AG09309 (cell line): Measurements from ENCODE around the gene SCUBE1.

Source experiments
- DNase-seq: peaks from one replicate; pipeline ENCODE4 v3.0.0-alpha.2; 2010; ENCODE audit warnings: low read depth
- H3K4me3 ChIP-seq: 2 replicates; pipeline ENCODE4 v1.5.1; 2011; ENCODE audit warnings: mild to moderate bottlenecking, low read depth, low read length, moderate library complexity; ENCODE audit not compliant: control insufficient read depth
- TF ChIP-seq, protein P1 (sequence below): IDR thresholded peaks from 2 replicates; pipeline ENCODE4 v1.5.1; 2011; ENCODE audit warnings: mild to moderate bottlenecking, low read depth, low read length, inconsistent platforms; ENCODE audit not compliant: insufficient read depth, control insufficient read depth; ENCODE audit errors: missing control alignments

SCUBE1 gene

DNA sequence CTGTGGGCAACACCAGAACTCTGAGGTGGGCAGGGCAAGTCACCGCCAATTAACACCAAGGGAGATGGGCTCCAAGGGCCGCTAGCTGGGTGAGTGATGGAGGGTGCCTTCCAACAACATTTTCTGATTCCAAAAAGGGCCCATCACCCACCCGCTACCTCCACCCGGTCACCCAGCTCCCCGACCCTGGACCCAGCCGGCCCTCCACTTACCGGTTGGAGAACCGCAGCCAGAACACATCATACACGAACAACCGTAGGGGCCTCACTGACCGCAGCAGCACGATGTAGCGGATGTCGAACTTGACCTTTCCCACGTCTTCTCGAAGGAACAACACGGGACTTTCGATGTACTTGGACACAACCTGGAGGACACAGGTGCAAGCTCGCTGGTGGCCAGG is 171.0 kb downstream of the SCUBE1 start:
- no peak overlapping the region for H3K4me3 ChIP-seq
- TF ChIP-seq, protein P1, sequence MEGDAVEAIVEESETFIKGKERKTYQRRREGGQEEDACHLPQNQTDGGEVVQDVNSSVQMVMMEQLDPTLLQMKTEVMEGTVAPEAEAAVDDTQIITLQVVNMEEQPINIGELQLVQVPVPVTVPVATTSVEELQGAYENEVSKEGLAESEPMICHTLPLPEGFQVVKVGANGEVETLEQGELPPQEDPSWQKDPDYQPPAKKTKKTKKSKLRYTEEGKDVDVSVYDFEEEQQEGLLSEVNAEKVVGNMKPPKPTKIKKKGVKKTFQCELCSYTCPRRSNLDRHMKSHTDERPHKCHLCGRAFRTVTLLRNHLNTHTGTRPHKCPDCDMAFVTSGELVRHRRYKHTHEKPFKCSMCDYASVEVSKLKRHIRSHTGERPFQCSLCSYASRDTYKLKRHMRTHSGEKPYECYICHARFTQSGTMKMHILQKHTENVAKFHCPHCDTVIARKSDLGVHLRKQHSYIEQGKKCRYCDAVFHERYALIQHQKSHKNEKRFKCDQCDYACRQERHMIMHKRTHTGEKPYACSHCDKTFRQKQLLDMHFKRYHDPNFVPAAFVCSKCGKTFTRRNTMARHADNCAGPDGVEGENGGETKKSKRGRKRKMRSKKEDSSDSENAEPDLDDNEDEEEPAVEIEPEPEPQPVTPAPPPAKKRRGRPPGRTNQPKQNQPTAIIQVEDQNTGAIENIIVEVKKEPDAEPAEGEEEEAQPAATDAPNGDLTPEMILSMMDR = no peak
- DNase-seq = no peak

DNA sequence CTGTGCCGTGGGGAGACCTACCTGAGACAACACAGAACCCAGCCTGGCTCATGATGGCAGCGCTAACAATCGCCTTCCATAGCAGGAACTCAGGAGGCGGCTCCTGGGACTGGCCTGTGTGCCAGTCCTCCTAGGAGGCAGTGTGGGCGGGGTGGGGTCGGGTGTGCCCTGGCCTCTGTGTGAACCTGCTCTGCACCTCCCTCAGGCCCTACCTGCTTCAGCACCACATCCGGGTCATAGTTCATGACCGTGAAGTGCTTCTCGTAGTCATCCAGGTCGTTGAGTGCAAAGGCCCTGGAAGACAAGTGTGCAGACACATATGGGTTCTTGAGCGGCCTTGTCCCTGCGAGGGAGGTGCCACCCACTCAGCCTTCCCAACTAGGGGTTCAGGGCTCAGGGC is 171.6 kb downstream of the SCUBE1 start:
- TF ChIP-seq, protein P1 = no peak
- H3K4me3 ChIP-seq = no peak overlapping the region
- no peak for DNase-seq

DNA sequence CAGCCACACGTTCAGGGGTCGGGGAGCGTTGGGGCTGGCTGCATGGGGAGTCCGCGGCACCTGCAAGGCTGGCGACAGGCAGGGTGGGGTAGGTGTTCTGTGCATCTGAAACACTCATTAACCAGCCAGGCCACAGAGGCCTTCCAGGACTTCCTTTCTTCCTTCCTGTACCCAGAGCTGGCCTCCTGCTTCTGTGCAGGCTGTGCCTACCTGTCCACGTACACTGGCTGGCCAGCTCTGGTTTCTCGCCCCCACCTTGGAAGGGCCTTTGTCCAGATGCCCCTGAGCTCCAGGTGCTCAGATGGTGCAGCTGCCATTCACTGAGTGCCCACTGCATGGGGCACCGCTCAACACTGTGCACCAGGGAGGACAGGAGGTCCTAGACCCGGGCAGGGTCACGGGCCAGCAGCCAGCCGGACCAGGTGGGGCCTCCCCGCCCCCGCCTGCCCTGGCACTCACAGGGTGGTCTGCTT is 172.1 kb downstream of the SCUBE1 start:
- no peak for DNase-seq
- no peak overlapping the region for H3K4me3 ChIP-seq
- TF ChIP-seq, protein P1 = no peak

DNA sequence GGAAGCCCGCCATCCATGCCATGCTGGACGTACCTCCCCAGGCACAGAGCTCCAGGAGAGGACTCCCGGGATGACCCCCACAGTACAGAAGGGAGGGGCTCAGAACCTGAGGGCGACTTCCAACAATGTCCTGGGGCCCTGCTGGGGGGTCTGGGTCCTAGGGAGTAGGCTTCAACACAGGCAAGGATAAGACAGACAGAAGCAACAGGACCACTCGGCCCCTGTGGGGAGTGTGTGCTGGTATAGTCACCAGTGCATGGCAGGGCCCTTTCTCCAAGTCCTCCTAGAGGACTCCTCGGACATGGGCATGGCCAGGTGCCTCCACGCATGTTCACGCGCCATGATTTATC is 173.1 kb downstream of the SCUBE1 start:
- TF ChIP-seq, protein P1 = no peak
- no peak overlapping the region for H3K4me3 ChIP-seq
- DNase-seq = no peak

DNA sequence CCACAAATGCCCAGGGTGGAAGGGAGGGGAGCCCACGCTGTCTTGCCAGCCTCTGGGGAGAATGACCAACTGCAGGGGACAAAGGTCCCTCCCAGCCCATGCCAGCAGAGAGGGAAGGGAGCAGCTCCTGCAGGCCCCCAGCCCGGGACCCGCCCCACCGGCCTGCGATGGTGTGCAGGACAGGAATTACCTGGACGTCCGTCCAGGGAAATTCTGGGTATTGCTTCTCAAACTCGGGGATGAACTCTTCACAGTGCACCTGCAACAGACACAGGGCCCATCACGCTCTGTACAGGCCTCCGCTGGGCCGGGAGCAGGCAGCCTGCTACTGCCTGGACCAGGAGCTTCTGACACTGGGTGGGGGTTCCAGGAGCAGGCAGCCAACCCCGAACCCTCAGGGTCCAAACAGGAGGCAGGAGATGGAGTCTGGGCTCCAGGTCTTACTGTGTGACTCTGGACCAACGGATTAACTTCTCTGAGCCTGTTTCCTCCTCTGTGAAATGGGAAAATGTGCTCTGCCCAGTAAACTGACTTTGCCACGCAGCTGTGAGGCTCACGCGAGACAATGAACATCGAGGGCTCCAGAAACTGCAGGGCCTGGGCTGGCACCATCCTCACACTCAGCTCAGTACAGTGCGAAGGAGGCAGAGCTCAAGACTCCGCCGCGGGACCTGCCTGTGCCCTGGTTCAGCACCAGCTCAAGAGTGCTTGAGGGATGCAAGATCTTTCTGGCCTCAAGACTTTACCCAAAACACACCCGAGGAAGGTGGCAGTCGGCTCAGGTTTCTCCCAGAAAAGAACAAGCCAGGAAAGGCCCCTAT is 173.7 kb downstream of the SCUBE1 start:
- TF ChIP-seq, protein P1 = no peak
- H3K4me3 ChIP-seq = no peak overlapping the region
- DNase-seq = no peak

DNA sequence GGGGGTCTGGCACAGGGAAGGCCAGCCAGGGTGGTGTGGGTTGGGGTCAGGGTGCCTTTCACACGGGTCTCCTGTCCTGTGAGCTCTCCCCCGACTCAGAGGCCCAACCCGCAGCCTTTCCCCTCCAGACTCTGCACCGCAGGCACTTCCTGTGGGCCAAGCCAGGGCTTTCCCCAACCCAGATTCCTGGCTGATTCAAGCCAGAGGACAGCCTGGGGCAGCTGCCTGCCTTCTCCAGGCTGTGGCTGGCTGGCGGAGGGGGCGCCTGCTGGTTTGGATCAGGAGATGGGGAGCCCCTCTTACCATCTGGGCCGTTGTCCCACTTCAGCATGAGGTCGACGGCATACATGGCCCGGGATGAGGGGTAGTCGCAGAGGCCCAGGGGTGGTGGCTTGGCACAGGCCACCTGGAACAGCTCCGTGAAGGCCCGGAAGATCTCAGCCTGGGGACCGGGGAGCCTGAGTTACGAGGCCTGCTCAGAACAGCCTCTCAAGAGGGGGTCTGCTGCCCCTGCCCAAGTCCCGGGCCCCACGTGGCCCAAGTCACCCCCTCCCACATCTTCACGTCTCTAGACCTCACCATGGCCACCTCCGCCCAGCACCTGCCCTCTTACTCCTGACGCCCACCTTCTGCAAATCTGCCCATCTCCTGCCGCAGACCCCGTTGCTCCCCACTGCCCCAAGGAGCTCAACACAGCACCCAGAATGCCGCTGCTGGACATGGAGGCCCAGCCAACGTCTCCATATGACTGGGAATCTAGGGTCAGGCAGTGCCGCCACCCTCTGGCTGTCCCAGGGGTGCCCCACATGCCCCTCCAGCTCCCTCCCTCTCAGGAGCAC is 174.5 kb downstream of the SCUBE1 start:
- TF ChIP-seq, protein P1 = no peak

More for the DNA sequence above, 174.5 kb downstream of the SCUBE1 start:
- no peak overlapping the region for H3K4me3 ChIP-seq
- no peak for DNase-seq
